Fibroblast of mammary gland (primary cell): ENCODE data around the gene LAMC3.

Experiments
- DNase-seq: peaks from one replicate; pipeline ENCODE4 v3.0.0-alpha.2; 2010; ENCODE audit warnings: low read depth
- H3K4me3 ChIP-seq: 2 replicates; pipeline ENCODE4 v1.5.1; 2011; ENCODE audit warnings: low read depth, mild to moderate bottlenecking, low read length, moderate library complexity; ENCODE audit not compliant: control insufficient read depth
- TF ChIP-seq, protein P1 (sequence below): conservative IDR thresholded peaks from 2 replicates; pipeline ENCODE4 v1.5.1; 2011; ENCODE audit warnings: low read depth, low read length, inconsistent platforms; ENCODE audit not compliant: control insufficient read depth, insufficient read depth

LAMC3 gene

DNA sequence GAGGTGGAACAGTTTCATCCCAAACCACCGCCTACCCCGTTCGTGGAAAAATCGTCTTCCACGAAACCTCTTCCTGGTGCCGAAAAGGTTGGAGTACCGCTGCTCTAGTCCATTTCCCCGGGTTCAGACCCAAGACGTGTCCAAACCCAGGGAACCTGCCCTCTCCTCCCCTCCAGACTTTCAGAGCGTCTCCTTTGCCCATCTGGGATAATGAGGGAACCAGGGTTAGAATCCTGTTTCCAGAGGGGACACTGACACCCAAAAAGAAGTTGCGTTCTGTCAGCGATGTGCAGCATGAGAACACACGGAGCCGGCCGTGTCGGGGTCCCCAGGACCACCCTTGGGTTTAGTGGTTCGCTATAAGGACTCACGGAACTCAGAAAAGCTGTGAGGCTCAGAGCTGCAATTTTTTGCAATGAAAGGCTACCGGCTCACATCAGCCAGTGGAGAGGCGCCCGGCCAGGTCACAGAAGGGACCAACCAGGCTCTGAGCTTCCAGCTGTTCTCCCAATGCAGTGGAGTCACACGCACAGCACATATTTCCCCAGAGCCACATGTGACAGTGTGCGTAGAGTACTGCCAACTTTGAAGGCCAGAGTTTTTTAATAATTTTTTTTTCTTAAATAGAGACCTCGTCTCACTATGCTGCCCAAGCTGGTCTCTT is 19.4 kb downstream of the LAMC3 start:
- no peak for DNase-seq
- TF ChIP-seq, protein P1, sequence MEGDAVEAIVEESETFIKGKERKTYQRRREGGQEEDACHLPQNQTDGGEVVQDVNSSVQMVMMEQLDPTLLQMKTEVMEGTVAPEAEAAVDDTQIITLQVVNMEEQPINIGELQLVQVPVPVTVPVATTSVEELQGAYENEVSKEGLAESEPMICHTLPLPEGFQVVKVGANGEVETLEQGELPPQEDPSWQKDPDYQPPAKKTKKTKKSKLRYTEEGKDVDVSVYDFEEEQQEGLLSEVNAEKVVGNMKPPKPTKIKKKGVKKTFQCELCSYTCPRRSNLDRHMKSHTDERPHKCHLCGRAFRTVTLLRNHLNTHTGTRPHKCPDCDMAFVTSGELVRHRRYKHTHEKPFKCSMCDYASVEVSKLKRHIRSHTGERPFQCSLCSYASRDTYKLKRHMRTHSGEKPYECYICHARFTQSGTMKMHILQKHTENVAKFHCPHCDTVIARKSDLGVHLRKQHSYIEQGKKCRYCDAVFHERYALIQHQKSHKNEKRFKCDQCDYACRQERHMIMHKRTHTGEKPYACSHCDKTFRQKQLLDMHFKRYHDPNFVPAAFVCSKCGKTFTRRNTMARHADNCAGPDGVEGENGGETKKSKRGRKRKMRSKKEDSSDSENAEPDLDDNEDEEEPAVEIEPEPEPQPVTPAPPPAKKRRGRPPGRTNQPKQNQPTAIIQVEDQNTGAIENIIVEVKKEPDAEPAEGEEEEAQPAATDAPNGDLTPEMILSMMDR: no peak
- H3K4me3 ChIP-seq: no peak overlapping the region

GRCh38 chr9:131028931-131029573 is 20.1 kb downstream of the LAMC3 start:
- no peak for DNase-seq

GRCh38 chr9:131029574-131029952 is 20.6 kb downstream of the LAMC3 start:
- H3K4me3 ChIP-seq: no peak overlapping the region
- TF ChIP-seq, protein P1: no peak
- no peak for DNase-seq

More at GRCh38 chr9:131028931-131029573, 20.1 kb downstream of the LAMC3 start:
- TF ChIP-seq, protein P1: no peak
- no peak overlapping the region for H3K4me3 ChIP-seq

- no peak for DNase-seq
- TF ChIP-seq, protein P1: no peak
- H3K4me3 ChIP-seq: no peak overlapping the region
Observed at GRCh38 chr9:131030239-131031004, 21.4 kb downstream of the LAMC3 start.

DNA sequence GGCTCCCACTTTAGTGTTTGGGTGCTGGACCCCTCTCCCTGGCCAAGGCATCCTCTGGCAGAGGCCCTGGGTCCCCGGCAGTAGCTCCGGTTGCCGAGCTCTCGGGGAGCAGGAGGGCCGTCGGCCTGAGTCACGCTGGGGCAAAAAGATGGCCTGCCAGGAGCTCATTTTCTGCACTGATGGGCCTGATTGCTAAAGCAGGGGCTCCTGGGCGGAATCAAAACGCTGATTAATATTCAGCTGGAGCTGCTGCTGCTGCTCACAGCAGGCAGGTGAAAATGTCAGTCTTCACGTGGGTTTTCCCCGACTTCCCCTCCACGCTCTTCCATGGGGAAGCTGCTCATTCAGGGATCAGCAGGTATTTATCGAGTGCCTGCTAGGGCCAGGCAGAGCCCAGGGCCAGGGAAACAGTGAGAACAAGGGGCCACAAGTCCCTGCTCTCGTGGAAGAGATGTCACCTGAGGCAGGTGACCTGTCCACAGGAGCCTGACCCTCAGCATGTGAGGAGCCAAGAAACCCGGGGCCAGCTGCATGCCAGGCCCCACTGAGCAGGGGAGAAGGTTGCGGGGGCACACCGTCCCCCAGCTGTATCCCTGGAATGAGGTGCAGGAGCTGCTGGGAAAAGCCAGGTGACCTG is 22.1 kb downstream of the LAMC3 start:
- DNase-seq: no peak
- H3K4me3 ChIP-seq: no peak overlapping the region
- TF ChIP-seq, protein P1: no peak

DNA sequence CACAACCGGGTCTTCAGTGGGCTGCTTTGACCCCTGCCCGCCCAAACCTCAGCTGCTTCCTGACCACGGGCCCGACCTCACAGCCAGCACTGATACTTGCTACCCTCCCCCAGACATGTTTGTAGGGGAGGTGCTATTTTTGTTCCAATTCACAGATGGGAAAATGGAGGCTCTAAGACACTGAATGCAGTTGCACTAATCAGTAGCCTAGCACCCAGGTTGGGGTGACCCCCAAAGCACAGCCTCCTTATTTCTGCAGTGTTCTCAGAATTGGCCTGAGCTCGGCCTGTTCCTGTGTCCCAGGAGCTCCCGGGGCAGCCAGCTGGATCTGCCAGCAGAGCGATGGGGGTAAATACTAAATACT is 22.6 kb downstream of the LAMC3 start:
- TF ChIP-seq, protein P1: no peak
- DNase-seq: no peak
- H3K4me3 ChIP-seq: no peak overlapping the region
